ENCODE data around the gene ADAMTS18. TPM values are rescaled to one million over a fixed set of nuclear protein-coding genes. Genes with fewer than 3 reads are reported as not detected.

Gene ADAMTS18
- polyA plus RNA-seq, 1 donor (not counting 4 experiments of a cell fraction or from before 2014, with no cell fraction given): not detected

DNA sequence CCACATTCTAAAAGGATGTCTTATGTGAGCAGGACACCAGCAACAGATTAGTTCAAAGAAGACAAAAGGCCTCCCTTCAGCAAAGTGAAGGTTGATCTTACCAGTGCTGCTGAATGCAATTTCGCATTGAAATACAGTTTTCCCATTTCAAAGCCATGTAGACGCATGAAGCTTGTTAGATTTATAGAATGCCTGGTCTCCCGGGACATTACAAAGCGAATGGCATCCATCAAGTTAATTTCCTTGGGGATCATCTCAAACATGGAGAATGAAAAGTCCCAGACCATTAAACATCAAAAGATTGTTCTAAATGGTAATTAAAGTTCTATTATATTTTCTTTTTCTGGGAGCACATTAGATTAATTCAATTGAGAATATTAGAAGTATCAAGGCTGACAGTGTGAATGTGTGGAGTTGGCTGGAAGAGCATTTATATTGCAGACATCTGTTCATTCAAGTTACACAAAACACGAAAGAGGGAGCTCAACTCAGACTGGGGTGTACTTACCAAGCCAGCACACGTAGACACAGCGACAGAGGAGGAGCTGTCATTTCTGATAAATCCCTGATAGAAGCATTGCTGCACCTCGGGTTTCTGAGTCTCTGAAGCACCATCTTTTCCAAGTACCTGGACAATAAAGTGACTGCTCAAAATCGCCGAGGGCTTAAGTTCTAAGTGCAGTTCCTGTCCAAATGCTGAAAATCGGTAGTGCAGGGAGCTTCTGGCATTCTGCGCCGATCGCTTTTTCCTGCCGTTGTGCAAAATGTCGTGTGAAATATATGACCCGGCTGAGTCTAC is 3.8 kb downstream of the ADAMTS18 start:
- Histone ChIP-seq H3K9me1 (ENCODE audit: control insufficient read depth, extremely low read depth, insufficient read depth, low read length) (no peaks in the 10 kb centered on the region), H3K4me1 (ENCODE audit: control insufficient read depth, extremely low read depth, insufficient read depth, low read length) (no peaks in the 10 kb centered on the region), H3K4me3 (ENCODE audit: control insufficient read depth in 2 of 3, extremely low read depth in 1 of 3, insufficient read depth in 2 of 3, low read depth in 1 of 3, low read length in 3 of 3) (no peak overlapping the region), H3K9ac (ENCODE audit: control insufficient read depth, extremely low read depth, insufficient read depth, low read length) (no peak overlapping the region), H3K4me2 (ENCODE audit: control insufficient read depth, extremely low read depth, insufficient read depth, low read depth, low read length) (no peak overlapping the region), H4K20me1 (ENCODE audit: control insufficient read depth, extremely low read depth, insufficient read depth, low read length) (no peaks in the 10 kb centered on the region), H3K27me3 (ENCODE audit: control insufficient read depth, extremely low read depth, insufficient read depth, low read length) (peaks cover 29% of the 10 kb centered on the region), H3K36me3 (ENCODE audit: control insufficient read depth in 2 of 2, extremely low read depth in 1 of 2, insufficient read depth in 2 of 2, low read length in 2 of 2) (no peaks in the 10 kb centered on the region), H3K79me2 (ENCODE audit: control insufficient read depth, insufficient read depth, low read length) (no peaks in the 10 kb centered on the region), H3K9me3 (ENCODE audit: control insufficient read depth, low read depth, low read length) (no peaks in the 10 kb centered on the region), H2AFZ (ENCODE audit: control insufficient read depth, low read length) (no peak overlapping the region), H3K27ac (ENCODE audit: control insufficient read depth, insufficient read depth, low read length) (no peak overlapping the region)
- FAIRE-seq (no peak), DNase-seq (ENCODE audit: low read depth, low spot score) (no peak)
- dilution Hi-C loops (cut with MboI; ENCODE audit: extremely low pct_ligation_motif_present, low sequenced_read_pairs): no loop called here
- no peak for TF ChIP-seq EZH2 (IDR thresholded peaks at IDR 0.05; ENCODE audit: low read length)
- TF ChIP-seq, protein P1, sequence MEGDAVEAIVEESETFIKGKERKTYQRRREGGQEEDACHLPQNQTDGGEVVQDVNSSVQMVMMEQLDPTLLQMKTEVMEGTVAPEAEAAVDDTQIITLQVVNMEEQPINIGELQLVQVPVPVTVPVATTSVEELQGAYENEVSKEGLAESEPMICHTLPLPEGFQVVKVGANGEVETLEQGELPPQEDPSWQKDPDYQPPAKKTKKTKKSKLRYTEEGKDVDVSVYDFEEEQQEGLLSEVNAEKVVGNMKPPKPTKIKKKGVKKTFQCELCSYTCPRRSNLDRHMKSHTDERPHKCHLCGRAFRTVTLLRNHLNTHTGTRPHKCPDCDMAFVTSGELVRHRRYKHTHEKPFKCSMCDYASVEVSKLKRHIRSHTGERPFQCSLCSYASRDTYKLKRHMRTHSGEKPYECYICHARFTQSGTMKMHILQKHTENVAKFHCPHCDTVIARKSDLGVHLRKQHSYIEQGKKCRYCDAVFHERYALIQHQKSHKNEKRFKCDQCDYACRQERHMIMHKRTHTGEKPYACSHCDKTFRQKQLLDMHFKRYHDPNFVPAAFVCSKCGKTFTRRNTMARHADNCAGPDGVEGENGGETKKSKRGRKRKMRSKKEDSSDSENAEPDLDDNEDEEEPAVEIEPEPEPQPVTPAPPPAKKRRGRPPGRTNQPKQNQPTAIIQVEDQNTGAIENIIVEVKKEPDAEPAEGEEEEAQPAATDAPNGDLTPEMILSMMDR (optimal IDR thresholded peaks at IDR 0.05 in 1 of 3, IDR thresholded peaks at IDR 0.05 in 1 of 3, conservative IDR thresholded peaks at IDR 0.05 in 1 of 3; ENCODE audit: extremely low read depth in 1 of 3, insufficient read depth in 2 of 3, low read length in 3 of 3): no peak

DNA sequence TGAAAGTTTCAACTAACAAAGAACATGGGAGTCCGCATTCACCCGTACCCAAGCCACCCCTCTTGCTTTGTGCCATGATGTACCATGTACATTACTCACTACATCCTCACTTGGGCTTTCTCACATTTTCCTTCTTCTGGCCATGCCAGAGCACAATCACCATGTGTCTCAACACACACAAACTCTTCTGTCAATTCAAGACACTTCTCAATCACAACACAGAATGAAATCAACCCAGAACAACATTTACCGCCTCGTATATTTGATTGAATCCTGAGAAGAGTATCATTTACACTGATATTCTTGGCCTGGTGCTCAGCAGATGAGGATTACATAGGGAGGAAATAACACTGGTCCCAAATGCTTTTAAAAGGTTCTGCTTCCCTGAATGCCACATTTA is 4.5 kb downstream of the ADAMTS18 start:
- FAIRE-seq (no peak), DNase-seq (ENCODE audit: low read depth, low spot score) (no peak)
- no peak overlapping the region for H3K4me2 ChIP-seq (ENCODE audit: control insufficient read depth, extremely low read depth, insufficient read depth, low read depth, low read length)
- H3K27me3 ChIP-seq (ENCODE audit: control insufficient read depth, extremely low read depth, insufficient read depth, low read length): peaks cover 25% of the 10 kb centered on the region
- no peaks in the 10 kb centered on the region for H4K20me1 ChIP-seq (ENCODE audit: control insufficient read depth, extremely low read depth, insufficient read depth, low read length)
- no peaks in the 10 kb centered on the region for H3K9me3 ChIP-seq (ENCODE audit: control insufficient read depth, low read depth, low read length)
- H3K9ac ChIP-seq (ENCODE audit: control insufficient read depth, extremely low read depth, insufficient read depth, low read length): no peak overlapping the region
- dilution Hi-C loops (cut with MboI; ENCODE audit: extremely low pct_ligation_motif_present, low sequenced_read_pairs): no loop called here
- H3K4me3 ChIP-seq (ENCODE audit: control insufficient read depth in 2 of 3, extremely low read depth in 1 of 3, insufficient read depth in 2 of 3, low read depth in 1 of 3, low read length in 3 of 3): no peak overlapping the region
- H3K9me1 ChIP-seq (ENCODE audit: control insufficient read depth, extremely low read depth, insufficient read depth, low read length): no peaks in the 10 kb centered on the region
- H3K4me1 ChIP-seq (ENCODE audit: control insufficient read depth, extremely low read depth, insufficient read depth, low read length): no peaks in the 10 kb centered on the region
- TF ChIP-seq, protein P1 (optimal IDR thresholded peaks at IDR 0.05 in 1 of 3, IDR thresholded peaks at IDR 0.05 in 1 of 3, conservative IDR thresholded peaks at IDR 0.05 in 1 of 3; ENCODE audit: extremely low read depth in 1 of 3, insufficient read depth in 2 of 3, low read length in 3 of 3): no peak
- no peaks in the 10 kb centered on the region for H3K36me3 ChIP-seq (ENCODE audit: control insufficient read depth in 2 of 2, extremely low read depth in 1 of 2, insufficient read depth in 2 of 2, low read length in 2 of 2)
- H3K79me2 ChIP-seq (ENCODE audit: control insufficient read depth, insufficient read depth, low read length): no peaks in the 10 kb centered on the region
- no peak overlapping the region for H2AFZ ChIP-seq (ENCODE audit: control insufficient read depth, low read length)
- H3K27ac ChIP-seq (ENCODE audit: control insufficient read depth, insufficient read depth, low read length): no peak overlapping the region
